ENCODE measurements around the gene TARS1. TPM values are rescaled to one million over a fixed set of nuclear protein-coding genes. Genes with fewer than 3 reads are reported as not detected.

Gene TARS1
- total RNA-seq, 1 experiment from 2014 or later = 417 TPM

- peaks cover 2% of the 10 kb centered on the region; the same call in 1 of the 2 replicates for H3K27me3 Mint-ChIP-seq (ENCODE audit: low read depth)
- H2AFZ ChIP-seq (ENCODE audit: low read length) = no peak overlapping the region
- no peak overlapping the region for H2AK5ac ChIP-seq (ENCODE audit: insufficient read length, low read length)
These were observed 68.3 kb downstream of the TARS1 start for GRCh38 chr5:33509036-33509435.

More at GRCh38 chr5:33509036-33509435, 68.3 kb downstream of the TARS1 start:
- Histone ChIP-seq H4K20me1 (ENCODE audit: control insufficient read depth, insufficient read depth, insufficient read length) (no peaks in the 10 kb centered on the region), H3K9me3 (ENCODE audit: control insufficient read depth, low read depth, low read length) (no peaks in the 10 kb centered on the region), H3K27ac (ENCODE audit: insufficient read length, low read depth, low read length) (no peak overlapping the region), H2BK5ac (ENCODE audit: insufficient read length, low read length) (no peak overlapping the region), H2BK12ac (ENCODE audit: insufficient read length, low read depth, low read length) (no peak overlapping the region), H2BK15ac (ENCODE audit: low read depth, low read length) (no peak overlapping the region), H4K8ac (replicated peaks; ENCODE audit: insufficient read length, low read depth, low read length) (no peak overlapping the region), H3K23ac (ENCODE audit: insufficient read length, low read depth, low read length) (no peak overlapping the region), H3K56ac (ENCODE audit: insufficient read length, low read depth, low read length) (no peak overlapping the region), H3K9ac (ENCODE audit: extremely low read depth, insufficient read length, low read length) (no peak overlapping the region), H4K5ac (ENCODE audit: insufficient read length, low read depth, low read length) (no peak overlapping the region), H2BK120ac (ENCODE audit: low read depth, low read length, poor library complexity, severe bottlenecking) (no peak overlapping the region), H3K79me1 (ENCODE audit: insufficient read depth, low read depth, low read length, poor library complexity, severe bottlenecking) (no peaks in the 10 kb centered on the region), H3K4me2 (ENCODE audit: insufficient read depth, insufficient read length, low read length) (no peak overlapping the region), H3K18ac (ENCODE audit: insufficient read length, low read depth, low read length) (no peak overlapping the region), H3K4ac (ENCODE audit: low read depth, low read length) (no peak overlapping the region), H2BK20ac (ENCODE audit: low read depth, low read length, poor library complexity, severe bottlenecking) (no peak overlapping the region), H3K27me3 (ENCODE audit: insufficient read depth, low read length) (no peaks in the 10 kb centered on the region), H3K14ac (ENCODE audit: insufficient read depth, low read length) (no peak overlapping the region), H3K79me2 (ENCODE audit: insufficient read depth, low read length) (no peaks in the 10 kb centered on the region), H3K23me2 (ENCODE audit: insufficient read length, low read depth, low read length, poor library complexity, severe bottlenecking) (no peaks in the 10 kb centered on the region), H4K91ac (ENCODE audit: insufficient read length, low read depth, low read length) (no peak overlapping the region), H3K4me1 (ENCODE audit: insufficient read depth, low read length) (no peaks in the 10 kb centered on the region), H3T11ph (ENCODE audit: low read length) (no peak overlapping the region)
- no CpG with 5 or more reads among the region's 3 CpGs for WGBS (ENCODE audit: extremely low coverage, insufficient read length, low lambda C conversion rate)
- TF ChIP-seq, protein P1, sequence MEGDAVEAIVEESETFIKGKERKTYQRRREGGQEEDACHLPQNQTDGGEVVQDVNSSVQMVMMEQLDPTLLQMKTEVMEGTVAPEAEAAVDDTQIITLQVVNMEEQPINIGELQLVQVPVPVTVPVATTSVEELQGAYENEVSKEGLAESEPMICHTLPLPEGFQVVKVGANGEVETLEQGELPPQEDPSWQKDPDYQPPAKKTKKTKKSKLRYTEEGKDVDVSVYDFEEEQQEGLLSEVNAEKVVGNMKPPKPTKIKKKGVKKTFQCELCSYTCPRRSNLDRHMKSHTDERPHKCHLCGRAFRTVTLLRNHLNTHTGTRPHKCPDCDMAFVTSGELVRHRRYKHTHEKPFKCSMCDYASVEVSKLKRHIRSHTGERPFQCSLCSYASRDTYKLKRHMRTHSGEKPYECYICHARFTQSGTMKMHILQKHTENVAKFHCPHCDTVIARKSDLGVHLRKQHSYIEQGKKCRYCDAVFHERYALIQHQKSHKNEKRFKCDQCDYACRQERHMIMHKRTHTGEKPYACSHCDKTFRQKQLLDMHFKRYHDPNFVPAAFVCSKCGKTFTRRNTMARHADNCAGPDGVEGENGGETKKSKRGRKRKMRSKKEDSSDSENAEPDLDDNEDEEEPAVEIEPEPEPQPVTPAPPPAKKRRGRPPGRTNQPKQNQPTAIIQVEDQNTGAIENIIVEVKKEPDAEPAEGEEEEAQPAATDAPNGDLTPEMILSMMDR (conservative IDR thresholded peaks at IDR 0.05) = no peak
- Mint-ChIP-seq H3K4me1 (0 out of 4 replicates have a peak, but pooled peaks cover 0 to 2% of the 10 kb centered on the region in 2 experiments), H3K4me3 (no peak overlapping the region), H3K27ac (peak overlapping the region in 1 of 3 experiments; percentile 11; a peak in 1 of 7 replicates), H3K9me3 (peaks cover 0 to 2% of the 10 kb centered on the region in 2 experiments; a peak in 1 of 5 replicates), H3K36me3 (ENCODE audit: insufficient read depth in 1 of 3, low read depth in 3 of 3) (peaks cover 0 to 1% (median 0%) of the 10 kb centered on the region in 3 experiments; a peak in 1 of 7 replicates)
- no peak for DNase-seq
